ENCODE measurements around the gene AQP7.
"Not testable (repeated sequence)": the region's sequence is repeated elsewhere in the genome, so short reads cannot be mapped to it uniquely, and the experiment has no call there.

AQP7 gene

GRCh38 chr9:33424043-33424442 lies 21.7 kb upstream of the AQP7 start:
- H3K4me1 Mint-ChIP-seq; H3K4me3 Mint-ChIP-seq; H3K36me3 Mint-ChIP-seq; H3K9me3 Mint-ChIP-seq; ATAC-seq (ENCODE audit: low read depth); DNase-seq (ENCODE audit: low spot score in 2 of 2); H3K27ac Mint-ChIP-seq; H3K27me3 Mint-ChIP-seq: not testable (repeated sequence)

- Mint-ChIP-seq H3K4me3 (no peak overlapping the region), H3K27ac (peak overlapping the region; percentile 2), H3K36me3 (no peaks in the 10 kb centered on the region), H3K27me3 (peaks cover 16% of the 10 kb centered on the region), H3K9me3 (no peaks in the 10 kb centered on the region), H3K4me1 (peaks cover 2% of the 10 kb centered on the region)
- DNase-seq (ENCODE audit: low spot score in 2 of 2) (no peak), ATAC-seq (ENCODE audit: low read depth) (no peak)
Observed at GRCh38 chr9:33419708-33420303, 17.4 kb upstream of the AQP7 start.

- peaks cover 16% of the 10 kb centered on the region for H3K27me3 Mint-ChIP-seq
- H3K4me3 Mint-ChIP-seq = no peak overlapping the region
- H3K27ac Mint-ChIP-seq = no peak overlapping the region
Observed at GRCh38 chr9:33418090-33418489, 15.7 kb upstream of the AQP7 start.

GRCh38 chr9:33416996-33417395 lies 14.6 kb upstream of the AQP7 start:
- Mint-ChIP-seq H3K4me1 (peaks cover 2% of the 10 kb centered on the region), H3K9me3 (no peaks in the 10 kb centered on the region), H3K27ac (no peak overlapping the region), H3K36me3 (no peaks in the 10 kb centered on the region), H3K27me3 (peaks cover 16% of the 10 kb centered on the region), H3K4me3 (no peak overlapping the region)
- DNase-seq (ENCODE audit: low spot score in 2 of 2) (no peak), ATAC-seq (ENCODE audit: low read depth) (no peak)

More at GRCh38 chr9:33418090-33418489, 15.7 kb upstream of the AQP7 start:
- DNase-seq (ENCODE audit: low spot score in 2 of 2) = no peak
- H3K4me1 Mint-ChIP-seq = peaks cover 2% of the 10 kb centered on the region
- H3K9me3 Mint-ChIP-seq = no peaks in the 10 kb centered on the region
- no peaks in the 10 kb centered on the region for H3K36me3 Mint-ChIP-seq
- no peak for ATAC-seq (ENCODE audit: low read depth)

GRCh38 chr9:33415501-33416038 lies 13.2 kb upstream of the AQP7 start:
- Mint-ChIP-seq H3K27ac (no peak overlapping the region), H3K4me3 (no peak overlapping the region), H3K9me3 (no peaks in the 10 kb centered on the region), H3K4me1 (peaks cover 2% of the 10 kb centered on the region), H3K27me3 (peaks cover 19% of the 10 kb centered on the region), H3K36me3 (no peaks in the 10 kb centered on the region)
- DNase-seq (ENCODE audit: low spot score in 2 of 2) (peak; percentile 28 to 39), ATAC-seq (ENCODE audit: low read depth) (peak; percentile 70)

GRCh38 chr9:33414889-33415500 lies 12.6 kb upstream of the AQP7 start:
- Mint-ChIP-seq H3K4me1 (peaks cover 2% of the 10 kb centered on the region), H3K27me3 (peaks cover 19% of the 10 kb centered on the region), H3K4me3 (no peak overlapping the region), H3K27ac (no peak overlapping the region), H3K9me3 (no peaks in the 10 kb centered on the region), H3K36me3 (no peaks in the 10 kb centered on the region)
- ATAC-seq (ENCODE audit: low read depth) = no peak
- DNase-seq (ENCODE audit: low spot score in 2 of 2) = no peak

- Mint-ChIP-seq H3K4me3 (no peak overlapping the region), H3K4me1 (peaks cover 2% of the 10 kb centered on the region), H3K27ac (no peak overlapping the region), H3K27me3 (peaks cover 18% of the 10 kb centered on the region), H3K36me3 (no peaks in the 10 kb centered on the region), H3K9me3 (no peaks in the 10 kb centered on the region)
- DNase-seq (ENCODE audit: low spot score in 2 of 2) (no peak), ATAC-seq (ENCODE audit: low read depth) (no peak)
Observed at GRCh38 chr9:33414268-33414667, 11.9 kb upstream of the AQP7 start.

- Mint-ChIP-seq H3K36me3 (no peaks in the 10 kb centered on the region), H3K9me3 (no peaks in the 10 kb centered on the region), H3K4me3 (no peak overlapping the region), H3K27me3 (peaks cover 5% of the 10 kb centered on the region), H3K27ac (no peak overlapping the region), H3K4me1 (no peaks in the 10 kb centered on the region)
- ATAC-seq (ENCODE audit: low read depth) (no peak), DNase-seq (ENCODE audit: low spot score in 2 of 2) (no peak)
Observed at GRCh38 chr9:33408087-33408486, 5.7 kb upstream of the AQP7 start.

GRCh38 chr9:33407061-33407460 lies 4.7 kb upstream of the AQP7 start:
- Mint-ChIP-seq H3K36me3 (no peaks in the 10 kb centered on the region), H3K9me3 (no peaks in the 10 kb centered on the region), H3K27ac (no peak overlapping the region)

GRCh38 chr9:33404788-33405362 lies 2.5 kb upstream of the AQP7 start:
- no peaks in the 10 kb centered on the region for H3K9me3 Mint-ChIP-seq
- no peaks in the 10 kb centered on the region for H3K4me1 Mint-ChIP-seq
- H3K36me3 Mint-ChIP-seq = no peaks in the 10 kb centered on the region
- no peak for ATAC-seq (ENCODE audit: low read depth)
- H3K27me3 Mint-ChIP-seq = peaks cover 8% of the 10 kb centered on the region
- H3K27ac Mint-ChIP-seq = no peak overlapping the region
- DNase-seq (ENCODE audit: low spot score in 2 of 2) = no peak
- no peak overlapping the region for H3K4me3 Mint-ChIP-seq

More at GRCh38 chr9:33407061-33407460, 4.7 kb upstream of the AQP7 start:
- ATAC-seq (ENCODE audit: low read depth) (no peak), DNase-seq (ENCODE audit: low spot score in 2 of 2) (no peak)
- peaks cover 5% of the 10 kb centered on the region for H3K27me3 Mint-ChIP-seq
- H3K4me3 Mint-ChIP-seq = no peak overlapping the region
- H3K4me1 Mint-ChIP-seq = no peaks in the 10 kb centered on the region

- Mint-ChIP-seq H3K27me3 (peaks cover 12% of the 10 kb centered on the region), H3K36me3 (no peaks in the 10 kb centered on the region), H3K9me3 (no peaks in the 10 kb centered on the region), H3K4me3 (no peak overlapping the region), H3K4me1 (no peaks in the 10 kb centered on the region), H3K27ac (no peak overlapping the region)
- no peak for ATAC-seq (ENCODE audit: low read depth)
- no peak for DNase-seq (ENCODE audit: low spot score in 2 of 2)
Observed at GRCh38 chr9:33403941-33404787, 1.8 kb upstream of the AQP7 start.

GRCh38 chr9:33401809-33402208 lies 559 bp downstream of the AQP7 start:
- not testable (repeated sequence) for H3K4me3 Mint-ChIP-seq; H3K36me3 Mint-ChIP-seq; H3K27ac Mint-ChIP-seq; ATAC-seq (ENCODE audit: low read depth); H3K9me3 Mint-ChIP-seq; H3K4me1 Mint-ChIP-seq; DNase-seq (ENCODE audit: low spot score in 2 of 2)
- peaks cover 14% of the 10 kb centered on the region for H3K27me3 Mint-ChIP-seq

- H3K9me3 Mint-ChIP-seq; H3K4me1 Mint-ChIP-seq; ATAC-seq (ENCODE audit: low read depth); DNase-seq (ENCODE audit: low spot score in 2 of 2); H3K36me3 Mint-ChIP-seq; H3K27ac Mint-ChIP-seq; H3K4me3 Mint-ChIP-seq: not testable (repeated sequence)
- peaks cover 17% of the 10 kb centered on the region for H3K27me3 Mint-ChIP-seq
Observed at GRCh38 chr9:33399047-33399446, 3.3 kb downstream of the AQP7 start.

- not testable (repeated sequence) for H3K27ac Mint-ChIP-seq; H3K4me1 Mint-ChIP-seq; ATAC-seq (ENCODE audit: low read depth); H3K9me3 Mint-ChIP-seq; H3K4me3 Mint-ChIP-seq; DNase-seq (ENCODE audit: low spot score in 2 of 2); H3K36me3 Mint-ChIP-seq
- H3K27me3 Mint-ChIP-seq = peaks cover 21% of the 10 kb centered on the region
Observed at GRCh38 chr9:33397801-33398200, 4.6 kb downstream of the AQP7 start.

Measured in memory B cell (primary cell).